GM12878 (cell line): ENCODE data around the gene COA1. TPM values are rescaled to one million over a fixed set of nuclear protein-coding genes. Genes with fewer than 3 reads are reported as not detected.

ENCODE experiments used
- CBX5 ChIP-seq: sonication (generic); IDR thresholded peaks from 2 replicates; pipeline ENCODE4 v1.6.1; 2016; ENCODE audit warnings: low read depth, moderate library complexity, mild to moderate bottlenecking, inconsistent platforms
- CEBPZ ChIP-seq: fragments of 150-350 bp; IDR thresholded peaks from 2 replicates; pipeline ENCODE4 v1.6.1; 2016; ENCODE audit warnings: low read depth, low read length
- CREB1 ChIP-seq: IDR thresholded peaks from 2 replicates; pipeline ENCODE4 v1.6.1; 2012; ENCODE audit warnings: low read depth, mild to moderate bottlenecking, inconsistent platforms
- E2F8 ChIP-seq: fragments of 450-650 bp; IDR thresholded peaks from 2 replicates; pipeline ENCODE4 v1.6.1; 2018; ENCODE audit warnings: mild to moderate bottlenecking, low read depth, moderate library complexity; ENCODE audit not compliant: partially characterized antibody
- EP300 ChIP-seq, 2 experiments: fragments of 150-350 bp in 1 of 2; IDR thresholded peaks; 2 replicates each; pipeline ENCODE4 v1.6.1; 2011 to 2012; ENCODE audit warnings: low read depth in 2 of 2, low read length in 2 of 2, borderline replicate concordance in 1 of 2, improper control_type of control experiment in 1 of 2, inconsistent platforms in 1 of 2; ENCODE audit not compliant: control insufficient read depth in 1 of 2
- ETV6 ChIP-seq, 2 experiments: fragments of 450-650 bp in 1 of 2; IDR thresholded peaks in 1 of 2; conservative IDR thresholded peaks in 1 of 2; 2 replicates each; pipeline ENCODE4 v1.6.1; 2014; ENCODE audit warnings: antibody characterized with exemption in 1 of 2, borderline replicate concordance in 1 of 2, low read depth in 1 of 2, mild to moderate bottlenecking in 1 of 2, moderate library complexity in 1 of 2
- FOXK2 ChIP-seq: fragments of 450-650 bp; IDR thresholded peaks from 2 replicates; pipeline ENCODE4 v1.6.1; 2017; ENCODE audit warnings: mild to moderate bottlenecking, moderate library complexity
- GABPA ChIP-seq: IDR thresholded peaks from 2 replicates; pipeline ENCODE4 v1.6.1; 2014; ENCODE audit warnings: antibody characterized with exemption, low read depth, mild to moderate bottlenecking, inconsistent platforms
- KLF5 ChIP-seq: fragments of 450-650 bp; IDR thresholded peaks from 2 replicates; pipeline ENCODE4 v1.6.1; 2014; ENCODE audit warnings: mild to moderate bottlenecking; ENCODE audit not compliant: partially characterized antibody
- MEF2A ChIP-seq: IDR thresholded peaks from 2 replicates; pipeline ENCODE4 v1.6.1; 2011; ENCODE audit warnings: low read depth, mild to moderate bottlenecking, low read length, moderate library complexity; ENCODE audit not compliant: insufficient read depth
- MTA2 ChIP-seq: fragments of 450-650 bp; IDR thresholded peaks from 2 replicates; pipeline ENCODE4 v1.6.1; 2016; ENCODE audit warnings: low read depth, mild to moderate bottlenecking, moderate library complexity
- NFXL1 ChIP-seq: fragments of 450-650 bp; IDR thresholded peaks from 2 replicates; pipeline ENCODE4 v1.6.1; 2017; ENCODE audit warnings: antibody characterized with exemption, mild to moderate bottlenecking, borderline replicate concordance
- NFYB ChIP-seq: IDR thresholded peaks from 2 replicates; pipeline ENCODE4 v1.6.1; 2011; ENCODE audit warnings: low read depth, mild to moderate bottlenecking, low read length, improper control_type of control experiment, moderate library complexity; ENCODE audit not compliant: insufficient read depth
- NRF1 ChIP-seq: conservative IDR thresholded peaks from 2 replicates; pipeline ENCODE4 v1.6.1; 2011; ENCODE audit warnings: mild to moderate bottlenecking, low read depth, low read length, improper control_type of control experiment
- RBBP5 ChIP-seq: fragments of 200-600 bp; sonication (generic); conservative IDR thresholded peaks from 2 replicates; pipeline ENCODE4 v1.6.1; 2016
- SREBF2 ChIP-seq: IDR thresholded peaks from 2 replicates; pipeline ENCODE4 v1.6.1; 2012; ENCODE audit warnings: mild to moderate bottlenecking, low read length
- SUPT20H ChIP-seq: IDR thresholded peaks from 2 replicates; pipeline ENCODE4 v1.6.1; 2011; ENCODE audit warnings: low read depth, mild to moderate bottlenecking, low read length, moderate library complexity, borderline replicate concordance; ENCODE audit not compliant: control insufficient read depth
- SUZ12 ChIP-seq: fragments of 200-600 bp; sonication (generic); IDR thresholded peaks from one replicate; pipeline ENCODE4 v1.6.1; 2018; ENCODE audit warnings: antibody characterized with exemption, mild to moderate bottlenecking; ENCODE audit not compliant: unreplicated experiment
- YBX1 ChIP-seq: fragments of 450-650 bp; IDR thresholded peaks from 2 replicates; pipeline ENCODE4 v1.6.1; 2016; ENCODE audit warnings: antibody characterized with exemption
- ZNF24 ChIP-seq: fragments of 450-650 bp; IDR thresholded peaks from 2 replicates; pipeline ENCODE4 v1.6.1; 2017; ENCODE audit warnings: antibody characterized with exemption, mild to moderate bottlenecking
- polyA plus RNA-seq, 11 experiments: library from polyadenylated mRNA; depleted of rRNA in 4 of 11; unstranded in 6 of 11; stranded (reverse) in 5 of 11; fragments of >200 nt; fragmentation: Nextera tagmentation in 4 of 11; fragmentation: Illumina TruSeq in 1 of 11; extraction: Ambion mirVana in 4 of 11; extraction: Trizol in 1 of 11; gene quantifications; 1 replicate in 1 of 11; 2 replicates in 10 of 11; pipeline versions ENCODE4 v1.2.1 to v1.2.3, GENCODE V29; 2011 to 2016; ENCODE audit warnings: inconsistent platforms in 2 of 11, missing spikeins in 2 of 11, low read depth in 1 of 11
- total RNA-seq, 4 experiments: library from RNA; depleted of rRNA in 3 of 4; stranded (reverse); fragments of >200 nt in 3 of 4; fragmentation: Illumina TruSeq in 1 of 4; extraction: Trizol in 1 of 4; gene quantifications; 2 replicates each; pipeline versions ENCODE4 v1.2.1 to v1.2.3, GENCODE V29; 2013 to 2021
- TF ChIP-seq, protein P1 (sequence below): IDR thresholded peaks from 2 replicates; pipeline ENCODE4 v1.6.1; 2011; ENCODE audit warnings: mild to moderate bottlenecking, low read depth, low read length, moderate library complexity; ENCODE audit not compliant: insufficient replicate concordance

COA1 gene
- total and polyA plus RNA-seq, 10 of the 15 experiments (the other 5 are each of a cell fraction or from before 2014, with no cell fraction given), result 83.1 to 258 (median 111) TPM

GRCh38 chr7:43764039-43764761 lies 34.9 kb upstream of the COA1 start (continued):
- no peak for TF ChIP-seq CEBPZ
- no peak for TF ChIP-seq E2F8
- no peak for TF ChIP-seq ZNF24
- TF ChIP-seq SUZ12, result no peak
- TF ChIP-seq GABPA, result no peak
- no peak for TF ChIP-seq NFYB
- TF ChIP-seq KLF5, result no peak
- no peak for TF ChIP-seq EP300 (IDR thresholded peaks at IDR 0.05; ENCODE audit: borderline replicate concordance in 1 of 2, control insufficient read depth in 1 of 2, low read depth in 2 of 2, low read length in 2 of 2)
- no peak for TF ChIP-seq NRF1
- no peak for TF ChIP-seq YBX1
- TF ChIP-seq CREB1, result no peak
- TF ChIP-seq, protein P1, sequence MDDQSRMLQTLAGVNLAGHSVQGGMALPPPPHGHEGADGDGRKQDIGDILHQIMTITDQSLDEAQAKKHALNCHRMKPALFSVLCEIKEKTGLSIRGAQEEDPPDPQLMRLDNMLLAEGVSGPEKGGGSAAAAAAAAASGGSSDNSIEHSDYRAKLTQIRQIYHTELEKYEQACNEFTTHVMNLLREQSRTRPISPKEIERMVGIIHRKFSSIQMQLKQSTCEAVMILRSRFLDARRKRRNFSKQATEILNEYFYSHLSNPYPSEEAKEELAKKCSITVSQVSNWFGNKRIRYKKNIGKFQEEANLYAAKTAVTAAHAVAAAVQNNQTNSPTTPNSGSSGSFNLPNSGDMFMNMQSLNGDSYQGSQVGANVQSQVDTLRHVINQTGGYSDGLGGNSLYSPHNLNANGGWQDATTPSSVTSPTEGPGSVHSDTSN, result no peak
- no peak for TF ChIP-seq FOXK2
- no peak for TF ChIP-seq NFXL1
- no peak for TF ChIP-seq SUPT20H
- TF ChIP-seq RBBP5, result no peak
- TF ChIP-seq CBX5, result no peak
- no peak for TF ChIP-seq MEF2A
- no peak for TF ChIP-seq MTA2
- no peak for TF ChIP-seq SREBF2
- TF ChIP-seq ETV6 (conservative IDR thresholded peaks at IDR 0.05 in 1 of 2, IDR thresholded peaks at IDR 0.05 in 1 of 2; ENCODE audit: borderline replicate concordance in 1 of 2, low read depth in 1 of 2), result no peak
